ENCODE data around the gene SCARB2.

SCARB2 gene

GRCh38 chr4:76207549-76207948, 6.1 kb downstream of the SCARB2 start:
- H3K27ac ChIP-seq, result peak overlapping the region; percentile 83
- no peak for TF ChIP-seq CTCF (IDR thresholded peaks at IDR 0.05)
- TF ChIP-seq ZFX (IDR thresholded peaks at IDR 0.05; ENCODE audit: borderline replicate concordance), result no peak

GRCh38 chr4:76206222-76206942, 7.2 kb downstream of the SCARB2 start:
- H3K27ac ChIP-seq, result no peak overlapping the region

GRCh38 chr4:76205476-76205875, 8.1 kb downstream of the SCARB2 start:
- H3K27ac ChIP-seq, result no peak overlapping the region
- no peak for TF ChIP-seq CTCF (IDR thresholded peaks at IDR 0.05)
- TF ChIP-seq ZFX (IDR thresholded peaks at IDR 0.05; ENCODE audit: borderline replicate concordance), result no peak

More at GRCh38 chr4:76206222-76206942, 7.2 kb downstream of the SCARB2 start:
- no peak for TF ChIP-seq ZFX (IDR thresholded peaks at IDR 0.05; ENCODE audit: borderline replicate concordance)
- no peak for TF ChIP-seq CTCF (IDR thresholded peaks at IDR 0.05)

GRCh38 chr4:76204936-76205335, 8.7 kb downstream of the SCARB2 start:
- no peak for TF ChIP-seq ZFX (IDR thresholded peaks at IDR 0.05; ENCODE audit: borderline replicate concordance)
- TF ChIP-seq CTCF (IDR thresholded peaks at IDR 0.05), result no peak
- H3K27ac ChIP-seq, result no peak overlapping the region

- TF ChIP-seq CTCF (IDR thresholded peaks at IDR 0.05), result no peak
- no peak for TF ChIP-seq ZFX (IDR thresholded peaks at IDR 0.05; ENCODE audit: borderline replicate concordance)
- H3K27ac ChIP-seq, result peak overlapping the region; percentile 97
Observed at GRCh38 chr4:76203541-76203940, 10.1 kb downstream of the SCARB2 start.

- H3K27ac ChIP-seq, result peak overlapping the region; percentile 97
Observed at GRCh38 chr4:76201276-76201675, 12.3 kb downstream of the SCARB2 start.

More at GRCh38 chr4:76201276-76201675, 12.3 kb downstream of the SCARB2 start:
- TF ChIP-seq ZFX (IDR thresholded peaks at IDR 0.05; ENCODE audit: borderline replicate concordance) (no peak), CTCF (IDR thresholded peaks at IDR 0.05) (no peak)

All from 22Rv1 (cell line).